ENCODE measurements around the gene ANXA5.

GRCh38 chr4:121632636-121633035 is 64.1 kb downstream of the ANXA5 start:
- no peak for TF ChIP-seq CTCF (IDR thresholded peaks at IDR 0.05; ENCODE audit: low read length)
- no peak for TF ChIP-seq EZH2 (IDR thresholded peaks at IDR 0.05; ENCODE audit: borderline replicate concordance, low read length)

All from OCI-LY1 (cell line).